Measurements from ENCODE around the gene SLA2. TPM values are rescaled to one million over a fixed set of nuclear protein-coding genes. Genes with fewer than 3 reads are reported as not detected.
A peak's percentile ranks its signal among the peaks of the same experiment; 100 is the strongest.
"Not testable (repeated sequence)": the region's sequence is repeated elsewhere in the genome, so short reads cannot be mapped to it uniquely, and the experiment has no call there.

The SLA2 gene
- total RNA-seq, 3 donors from 2014 or later: 50.3 to 77.0 (median 57.8) TPM

DNA sequence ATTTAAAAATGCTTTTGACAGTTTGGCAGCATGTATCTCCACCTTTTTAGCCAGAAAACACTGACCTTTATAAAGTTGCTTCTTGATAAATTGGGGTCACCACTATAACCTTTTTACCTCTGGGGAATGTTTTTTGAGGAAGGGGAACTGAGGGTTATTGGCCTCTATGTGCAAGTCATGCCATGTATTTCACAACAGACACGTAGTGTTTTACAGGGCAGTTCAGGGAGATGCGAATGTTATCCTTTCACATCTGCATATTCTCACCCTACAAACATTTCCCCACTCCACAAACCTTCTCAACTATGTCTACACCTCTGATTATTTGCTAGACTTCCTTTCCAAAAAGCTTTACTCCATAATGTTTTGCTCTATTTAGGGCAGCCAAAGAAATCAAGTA is 17.0 kb upstream of the SLA2 start:
- Mint-ChIP-seq H3K9me3 (no peaks in the 10 kb centered on the region), H3K27me3 (ENCODE audit: low read depth) (no peaks in the 10 kb centered on the region), H3K4me3 (no peak overlapping the region), H3K36me3 (ENCODE audit: insufficient read depth) (peaks cover 5% of the 10 kb centered on the region), H3K4me1 (ENCODE audit: low read depth) (peaks cover 10% of the 10 kb centered on the region)
- DNase-seq (no peak), ATAC-seq (no peak)

DNA sequence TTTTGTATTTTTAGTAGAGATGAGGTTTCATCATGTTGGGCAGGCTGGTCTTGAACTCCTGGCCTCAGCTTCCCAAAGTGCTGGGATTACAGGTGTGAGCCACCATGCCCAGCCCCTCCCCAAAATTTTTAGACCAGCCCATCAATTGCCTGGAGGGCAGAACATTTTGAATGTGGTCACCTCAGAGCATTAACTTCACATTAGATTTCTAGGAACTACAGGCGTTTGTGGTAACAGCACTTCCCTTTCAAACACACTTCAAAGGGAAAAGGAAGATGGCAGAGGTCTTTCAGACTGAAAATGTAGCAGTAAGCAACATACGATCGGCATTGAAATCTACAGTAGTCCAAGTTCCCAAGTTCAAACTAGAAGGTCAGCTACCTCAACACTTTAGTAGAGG is 12.3 kb upstream of the SLA2 start:
- ATAC-seq: no peak
- Mint-ChIP-seq H3K4me1 (ENCODE audit: low read depth) (peaks cover 16% of the 10 kb centered on the region), H3K9me3 (no peaks in the 10 kb centered on the region), H3K4me3 (peak overlapping the region; percentile 31), H3K36me3 (ENCODE audit: insufficient read depth) (peaks cover 7% of the 10 kb centered on the region), H3K27me3 (ENCODE audit: low read depth) (no peaks in the 10 kb centered on the region)
- DNase-seq: no peak

DNA sequence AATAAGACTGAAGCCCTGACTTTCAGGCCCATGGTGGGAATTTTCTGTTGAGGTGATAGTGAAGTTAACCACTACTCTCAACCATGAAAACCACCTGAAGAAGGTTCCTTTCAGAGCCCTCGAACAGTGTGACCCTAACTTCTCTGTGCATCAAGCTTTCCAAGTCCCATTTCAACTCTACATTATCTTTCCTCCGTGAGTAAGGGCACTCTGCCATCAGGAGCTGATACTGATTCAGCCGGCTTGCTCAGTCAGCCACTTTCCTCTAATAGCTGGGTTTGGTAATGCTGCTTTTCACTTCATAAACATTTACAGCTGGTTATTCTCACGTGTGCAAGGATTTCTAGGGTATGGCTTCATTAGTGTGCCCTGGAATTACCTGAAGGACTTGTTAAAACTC is 10.7 kb upstream of the SLA2 start:
- Mint-ChIP-seq H3K36me3 (ENCODE audit: insufficient read depth) (peaks cover 14% of the 10 kb centered on the region), H3K4me3 (no peak overlapping the region), H3K4me1 (ENCODE audit: low read depth) (peaks cover 16% of the 10 kb centered on the region), H3K27me3 (ENCODE audit: low read depth) (no peaks in the 10 kb centered on the region), H3K9me3 (no peaks in the 10 kb centered on the region)
- ATAC-seq (no peak), DNase-seq (no peak)

DNA sequence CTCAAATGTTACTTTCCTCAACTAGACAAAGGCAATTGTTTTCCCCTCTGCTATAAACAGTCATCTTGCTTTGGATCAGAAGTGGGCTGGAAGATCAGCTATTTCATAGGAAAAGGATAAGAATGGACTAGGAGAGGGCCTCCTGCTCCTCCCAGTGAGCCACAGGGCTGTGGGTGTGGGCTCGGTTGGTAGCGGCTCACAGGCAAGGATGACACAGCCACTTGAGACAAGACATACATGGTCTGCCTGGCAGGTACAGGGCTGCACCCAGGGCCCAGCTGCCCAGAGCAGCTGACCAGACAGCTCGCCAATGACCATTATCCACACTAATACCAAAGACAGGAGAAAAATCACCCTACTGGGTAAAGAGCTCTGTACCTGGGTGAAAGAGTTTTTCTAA is 9.0 kb upstream of the SLA2 start:
- no peaks in the 10 kb centered on the region for H3K9me3 Mint-ChIP-seq
- no peak overlapping the region for H3K4me3 Mint-ChIP-seq
- ATAC-seq: no peak
- peaks cover 16% of the 10 kb centered on the region for H3K4me1 Mint-ChIP-seq (ENCODE audit: low read depth)
- DNase-seq: no peak
- no peaks in the 10 kb centered on the region for H3K27me3 Mint-ChIP-seq (ENCODE audit: low read depth)
- peaks cover 14% of the 10 kb centered on the region for H3K36me3 Mint-ChIP-seq (ENCODE audit: insufficient read depth)

DNA sequence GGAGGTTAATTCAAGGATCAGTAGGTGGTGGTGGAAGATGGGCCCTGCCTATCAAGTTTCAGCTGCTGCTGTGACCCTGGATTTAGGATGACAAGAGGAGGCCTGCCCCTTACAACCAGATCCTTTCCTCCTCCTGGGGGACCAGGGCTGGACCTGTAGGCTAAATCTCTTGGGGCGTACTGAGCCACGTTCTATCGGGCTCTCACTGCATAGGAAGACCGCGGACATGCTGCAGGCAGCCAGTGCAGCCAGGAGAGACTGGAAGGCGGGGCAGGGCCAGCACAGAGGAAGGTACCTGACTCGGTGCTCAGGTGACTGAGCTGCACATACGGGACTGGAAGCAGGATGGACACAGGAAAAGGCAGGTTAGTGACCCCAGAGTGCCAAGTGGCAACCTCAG is 8.5 kb upstream of the SLA2 start:
- no peaks in the 10 kb centered on the region for H3K27me3 Mint-ChIP-seq (ENCODE audit: low read depth)

DNA sequence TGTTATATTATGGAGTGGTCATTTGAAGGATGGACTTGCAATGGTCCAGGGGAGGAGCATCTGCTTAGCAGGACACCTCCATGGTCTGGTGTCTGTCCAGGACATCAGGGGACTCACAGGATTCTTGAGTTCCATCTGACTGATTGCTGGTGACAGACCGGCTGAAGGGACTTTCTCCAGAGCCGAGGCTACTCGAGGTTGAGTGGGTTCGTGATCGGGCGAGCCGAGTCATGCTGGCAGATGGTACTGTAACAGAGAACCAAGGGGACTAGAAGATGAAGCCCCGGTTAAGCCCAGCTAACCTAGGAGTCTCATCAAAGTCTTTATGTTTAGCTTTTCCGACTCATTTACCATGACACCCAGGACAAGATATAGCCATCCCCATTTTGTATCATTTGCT is 7.5 kb upstream of the SLA2 start:
- peaks cover 11% of the 10 kb centered on the region for H3K4me1 Mint-ChIP-seq (ENCODE audit: low read depth)
- no peaks in the 10 kb centered on the region for H3K27me3 Mint-ChIP-seq (ENCODE audit: low read depth)
- no peak overlapping the region for H3K4me3 Mint-ChIP-seq
- ATAC-seq (no peak), DNase-seq (no peak)
- no peaks in the 10 kb centered on the region for H3K9me3 Mint-ChIP-seq
- H3K36me3 Mint-ChIP-seq (ENCODE audit: insufficient read depth): peaks cover 14% of the 10 kb centered on the region

More for the DNA sequence above, 8.5 kb upstream of the SLA2 start:
- H3K4me3 Mint-ChIP-seq: no peak overlapping the region
- peaks cover 16% of the 10 kb centered on the region for H3K4me1 Mint-ChIP-seq (ENCODE audit: low read depth)
- ATAC-seq (no peak), DNase-seq (no peak)
- no peaks in the 10 kb centered on the region for H3K9me3 Mint-ChIP-seq
- H3K36me3 Mint-ChIP-seq (ENCODE audit: insufficient read depth): peaks cover 14% of the 10 kb centered on the region

DNA sequence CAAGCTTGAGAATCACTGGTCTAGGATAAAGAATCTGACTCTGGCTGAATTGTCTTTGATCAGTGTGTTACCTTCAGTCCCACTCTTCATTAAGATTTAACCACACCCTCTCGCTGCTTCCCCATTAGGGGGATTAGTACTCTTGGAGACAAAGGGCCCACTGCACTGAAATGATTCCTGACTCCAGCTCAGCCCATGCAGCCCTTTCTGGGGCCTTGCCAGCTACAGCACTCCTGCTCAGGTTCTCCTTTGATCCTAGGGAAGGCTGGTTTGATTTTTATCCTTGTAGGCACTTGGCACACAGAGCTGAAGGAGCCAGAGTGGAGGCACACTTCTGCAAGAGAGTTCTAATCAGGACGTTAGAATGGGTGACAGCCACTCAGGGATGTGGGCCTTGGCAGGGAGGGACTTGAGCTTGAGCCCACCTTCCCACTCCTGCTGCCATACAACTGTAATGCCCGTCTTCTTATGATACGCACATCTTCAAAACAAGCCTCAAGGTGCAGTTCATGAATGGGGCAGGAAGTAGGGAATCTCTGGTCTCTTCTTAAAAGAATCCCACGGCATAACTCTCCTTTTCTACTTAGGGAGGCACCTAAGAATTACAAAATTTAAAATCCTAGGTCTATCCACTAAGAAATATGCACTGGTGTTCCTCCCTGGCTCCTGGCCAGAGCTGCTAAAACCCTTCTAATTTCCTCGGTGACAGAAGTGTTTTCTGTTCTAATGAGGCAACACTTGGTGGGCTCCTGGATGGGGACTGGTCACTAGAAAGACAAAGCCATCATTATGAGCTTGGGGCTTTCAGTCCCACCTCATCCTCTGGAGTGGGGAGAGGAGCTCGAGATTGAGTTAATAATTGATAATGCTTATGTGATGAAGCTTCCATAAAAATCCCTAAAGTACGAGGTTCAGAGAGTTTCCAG is 1.5 kb upstream of the SLA2 start:
- no peaks in the 10 kb centered on the region for H3K9me3 Mint-ChIP-seq
- H3K4me3 Mint-ChIP-seq: peak overlapping the region; percentile 56
- peaks cover 8% of the 10 kb centered on the region for H3K36me3 Mint-ChIP-seq (ENCODE audit: insufficient read depth)

DNA sequence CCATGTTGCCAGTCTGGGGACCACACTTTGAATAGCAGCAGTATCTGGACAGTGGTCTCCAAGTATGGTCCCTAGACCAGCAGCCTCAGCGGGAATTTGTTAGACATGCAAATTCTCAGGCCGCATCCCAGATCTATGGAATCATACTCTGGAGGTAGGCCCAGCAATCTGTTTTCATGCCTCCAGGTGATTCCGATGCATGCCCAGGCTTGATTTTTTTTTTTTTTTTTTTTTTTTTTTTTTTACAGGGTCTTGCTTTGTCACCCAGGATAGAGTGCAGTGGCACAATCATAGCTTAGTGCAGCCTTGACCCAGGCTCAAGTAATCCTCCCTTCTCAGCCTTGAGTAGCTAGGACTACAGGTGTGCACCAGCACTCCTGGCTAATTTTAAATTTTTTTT is 682 bp upstream of the SLA2 start:
- H3K27me3 Mint-ChIP-seq (ENCODE audit: low read depth): no peaks in the 10 kb centered on the region
- H3K36me3 Mint-ChIP-seq (ENCODE audit: insufficient read depth): peaks cover 8% of the 10 kb centered on the region
- H3K4me3 Mint-ChIP-seq: peak overlapping the region; percentile 96
- no peaks in the 10 kb centered on the region for H3K9me3 Mint-ChIP-seq
- DNase-seq: no peak
- ATAC-seq: no peak
- peaks cover 48% of the 10 kb centered on the region for H3K4me1 Mint-ChIP-seq (ENCODE audit: low read depth)

More for the DNA sequence above, 1.5 kb upstream of the SLA2 start:
- no peak for ATAC-seq
- no peak for DNase-seq
- H3K27me3 Mint-ChIP-seq (ENCODE audit: low read depth): no peaks in the 10 kb centered on the region
- H3K4me1 Mint-ChIP-seq (ENCODE audit: low read depth): peaks cover 43% of the 10 kb centered on the region

DNA sequence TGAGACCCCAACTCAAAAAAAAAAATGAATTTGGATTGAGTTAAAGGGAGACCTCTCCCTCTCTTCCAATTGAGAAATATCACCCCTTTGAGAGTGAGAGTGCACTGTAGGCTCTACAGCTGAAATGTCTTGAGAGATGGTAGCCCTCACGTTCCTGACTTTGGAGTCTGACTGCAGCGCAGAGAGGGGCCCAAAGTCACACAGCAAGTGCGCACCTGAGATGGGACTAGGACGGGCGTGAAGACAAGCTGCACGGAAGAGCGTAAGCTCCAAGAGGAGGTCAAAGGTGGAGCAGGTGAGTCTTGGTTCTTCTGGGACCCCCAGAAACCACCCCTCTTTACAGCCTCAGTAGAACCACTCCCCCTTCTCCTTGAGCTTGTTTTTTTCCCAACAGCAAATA is 643 bp downstream of the SLA2 start:
- DNase-seq (no peak), ATAC-seq (peak; percentile 5 to 14)
- Mint-ChIP-seq H3K4me3 (peak overlapping the region; percentile 96), H3K9me3 (no peaks in the 10 kb centered on the region), H3K27me3 (ENCODE audit: low read depth) (no peaks in the 10 kb centered on the region), H3K36me3 (ENCODE audit: insufficient read depth) (peaks cover 8% of the 10 kb centered on the region), H3K4me1 (ENCODE audit: low read depth) (peaks cover 53% of the 10 kb centered on the region)

DNA sequence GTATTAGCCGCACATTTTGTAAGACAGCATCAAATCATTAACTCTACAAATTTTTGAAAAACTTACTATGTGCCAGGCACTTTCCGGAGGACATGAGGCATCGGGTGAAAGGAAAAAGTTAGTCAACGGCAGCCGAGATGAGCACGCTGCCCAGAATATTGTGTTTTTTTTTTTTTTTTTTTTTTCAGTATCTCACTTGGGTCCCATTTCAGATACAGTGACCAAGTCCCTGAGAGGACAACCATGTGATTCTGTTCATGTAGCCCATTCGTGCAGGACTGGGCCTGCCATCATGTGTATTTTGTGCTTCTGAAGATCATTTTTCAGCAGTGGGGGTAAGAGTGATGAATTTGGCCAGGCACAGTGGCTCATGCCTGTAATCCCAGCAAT is 1.3 kb downstream of the SLA2 start:
- Mint-ChIP-seq H3K27me3 (ENCODE audit: low read depth) (no peaks in the 10 kb centered on the region), H3K36me3 (ENCODE audit: insufficient read depth) (peaks cover 9% of the 10 kb centered on the region)

DNA sequence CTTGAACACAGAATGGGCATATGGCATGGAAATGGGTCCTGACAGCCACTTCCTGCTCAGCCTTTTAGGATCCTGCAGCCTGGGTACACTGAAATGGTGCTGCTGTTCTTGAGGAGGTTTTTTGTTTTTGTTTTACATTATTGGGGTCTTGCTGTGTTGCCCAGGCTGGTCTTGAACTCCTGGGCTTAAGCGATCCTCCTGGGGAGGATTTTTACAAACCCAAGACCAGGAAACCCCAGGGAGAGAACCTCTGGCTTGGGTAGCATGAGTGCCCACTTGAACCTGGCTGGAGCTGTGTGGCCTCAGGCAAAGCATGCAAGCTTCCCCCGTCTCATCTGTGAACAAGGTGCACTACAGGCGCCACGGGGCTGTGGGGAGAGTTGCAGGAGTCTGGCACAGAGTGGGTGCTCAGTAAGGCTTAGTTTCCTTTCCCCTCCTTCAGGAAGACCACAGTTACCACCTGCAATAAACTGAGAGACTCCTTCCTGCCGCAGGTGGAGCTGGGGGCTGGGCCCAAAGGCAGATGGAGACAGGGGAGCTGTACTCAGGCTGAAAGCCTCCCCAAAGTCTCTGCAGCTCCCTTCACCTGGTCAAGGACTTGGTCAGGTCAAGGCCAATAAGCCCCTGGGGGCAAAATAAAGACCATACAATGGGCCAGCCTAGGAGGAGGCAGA is 1.8 kb downstream of the SLA2 start:
- ATAC-seq: peak; percentile 70 to 75
- peak; percentile 54 for DNase-seq
- no peaks in the 10 kb centered on the region for H3K9me3 Mint-ChIP-seq
- peaks cover 9% of the 10 kb centered on the region for H3K36me3 Mint-ChIP-seq (ENCODE audit: insufficient read depth)
- H3K4me1 Mint-ChIP-seq (ENCODE audit: low read depth): peaks cover 53% of the 10 kb centered on the region
- H3K4me3 Mint-ChIP-seq: peak overlapping the region; percentile 96
- no peaks in the 10 kb centered on the region for H3K27me3 Mint-ChIP-seq (ENCODE audit: low read depth)

More for the DNA sequence above, 1.3 kb downstream of the SLA2 start:
- H3K4me1 Mint-ChIP-seq (ENCODE audit: low read depth): peaks cover 53% of the 10 kb centered on the region
- DNase-seq (peak; percentile 50), ATAC-seq (peak; percentile 49 to 58)
- H3K9me3 Mint-ChIP-seq: no peaks in the 10 kb centered on the region
- peak overlapping the region; percentile 96 for H3K4me3 Mint-ChIP-seq

DNA sequence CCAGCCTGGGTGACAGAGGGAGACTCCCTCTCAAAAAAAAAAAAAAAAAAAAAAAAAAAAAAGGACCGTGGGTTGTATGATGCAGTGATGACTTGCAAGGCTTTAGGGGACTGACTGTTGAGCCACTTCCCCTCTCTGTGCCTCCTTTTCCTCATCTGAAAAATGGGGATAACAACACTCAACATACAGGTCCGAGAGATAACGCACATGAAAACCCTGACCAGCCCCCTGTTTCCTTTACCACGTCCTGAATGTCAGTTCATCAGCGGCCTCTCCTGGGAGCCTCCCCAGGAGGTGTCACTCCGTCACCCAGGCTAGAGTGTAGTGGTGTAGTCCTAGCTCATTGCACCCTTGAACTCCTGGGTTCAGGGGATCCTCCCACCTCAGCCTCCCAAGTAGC is 3.9 kb downstream of the SLA2 start:
- Mint-ChIP-seq H3K9me3 (no peaks in the 10 kb centered on the region), H3K4me3 (peak overlapping the region; percentile 96), H3K4me1 (ENCODE audit: low read depth) (peaks cover 52% of the 10 kb centered on the region), H3K27me3 (ENCODE audit: low read depth) (no peaks in the 10 kb centered on the region), H3K36me3 (ENCODE audit: insufficient read depth) (peaks cover 12% of the 10 kb centered on the region)
- ATAC-seq (no peak), DNase-seq (no peak)

DNA sequence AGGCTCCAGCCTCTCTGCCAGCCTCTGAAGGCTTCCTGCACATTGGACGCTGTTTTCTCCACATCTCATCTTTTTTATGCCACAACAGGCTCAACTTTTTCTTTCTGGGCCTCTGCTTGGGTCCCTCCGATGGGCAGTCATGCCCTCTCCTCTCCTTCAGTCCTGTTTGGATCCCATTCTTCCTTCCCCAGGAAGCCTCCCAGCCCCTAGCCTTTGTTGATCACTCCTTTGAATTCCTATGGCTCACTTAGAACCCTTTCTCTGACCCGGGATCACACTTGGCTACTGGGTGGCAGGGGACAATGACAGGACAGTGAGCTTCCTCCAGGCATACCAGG is 4.5 kb downstream of the SLA2 start:
- no peak for ATAC-seq
- DNase-seq: no peak
- Mint-ChIP-seq H3K4me1 (ENCODE audit: low read depth) (peaks cover 47% of the 10 kb centered on the region), H3K27me3 (ENCODE audit: low read depth) (no peaks in the 10 kb centered on the region), H3K4me3 (no peak overlapping the region), H3K9me3 (no peaks in the 10 kb centered on the region), H3K36me3 (ENCODE audit: insufficient read depth) (peaks cover 12% of the 10 kb centered on the region)

DNA sequence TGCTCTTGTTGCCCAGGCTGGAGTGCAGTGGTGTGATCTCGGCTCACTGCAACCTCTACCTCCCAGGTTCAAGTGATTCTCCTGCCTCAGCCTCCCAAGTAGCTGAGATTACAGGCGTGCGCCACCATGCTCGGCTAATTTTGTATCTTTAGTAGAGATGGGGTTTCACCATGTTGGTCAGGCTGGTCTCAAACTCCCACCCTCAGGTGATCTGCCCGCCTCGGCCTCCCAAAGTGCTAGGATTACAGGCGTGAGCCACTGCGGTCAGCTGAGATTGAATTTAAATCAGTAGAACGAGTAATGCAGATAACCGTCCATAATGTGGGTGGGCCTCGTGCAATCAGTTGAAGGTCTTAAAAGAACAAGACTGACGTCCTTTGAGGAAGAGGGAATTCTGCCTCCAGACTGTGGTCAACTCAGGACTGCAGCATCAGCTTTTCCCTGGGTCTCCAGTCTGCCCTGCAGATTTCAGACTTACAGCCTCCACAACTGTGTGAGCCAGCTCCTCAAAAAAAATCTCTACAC is 7.1 kb downstream of the SLA2 start:
- H3K36me3 Mint-ChIP-seq (ENCODE audit: insufficient read depth): peaks cover 20% of the 10 kb centered on the region
- H3K4me1 Mint-ChIP-seq (ENCODE audit: low read depth): peaks cover 26% of the 10 kb centered on the region
- DNase-seq; H3K27me3 Mint-ChIP-seq (ENCODE audit: low read depth); H3K4me3 Mint-ChIP-seq; H3K9me3 Mint-ChIP-seq; ATAC-seq: not testable (repeated sequence)

DNA sequence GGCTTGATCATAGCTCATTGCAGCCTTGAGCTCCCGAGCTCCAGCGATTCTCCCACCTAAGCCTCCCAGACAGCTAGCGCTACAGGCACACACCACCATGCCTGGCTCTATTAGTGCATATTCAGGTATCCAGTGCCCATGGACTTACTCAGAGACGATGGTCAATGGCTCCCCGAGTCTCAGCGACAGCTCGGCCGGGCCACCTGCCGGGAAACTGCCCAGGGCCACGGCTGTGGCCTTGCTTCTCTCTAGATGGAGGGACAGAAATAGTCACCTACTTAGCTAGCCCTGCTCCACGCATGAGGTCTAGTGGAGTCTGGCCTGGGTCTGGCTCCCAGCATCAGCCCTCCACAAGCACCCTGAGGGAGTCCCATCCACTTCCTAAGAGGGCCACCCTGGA is 11.7 kb downstream of the SLA2 start:
- H3K27me3 Mint-ChIP-seq (ENCODE audit: low read depth): no peaks in the 10 kb centered on the region
- H3K4me3 Mint-ChIP-seq: no peak overlapping the region
- H3K9me3 Mint-ChIP-seq: no peaks in the 10 kb centered on the region
- no peak for ATAC-seq
- DNase-seq: no peak
- H3K36me3 Mint-ChIP-seq (ENCODE audit: insufficient read depth): peaks cover 32% of the 10 kb centered on the region
- H3K4me1 Mint-ChIP-seq (ENCODE audit: low read depth): peaks cover 28% of the 10 kb centered on the region
